Prostate gland (tissue), 2 donors: ENCODE data around the gene BACH1. TPM values are rescaled to one million over a fixed set of nuclear protein-coding genes. Genes with fewer than 3 reads are reported as not detected.
A peak's percentile ranks its signal among the peaks of the same experiment; 100 is the strongest.

Experiments used
- DNase-seq: peaks from one replicate; pipeline ENCODE4 v3.0.0-alpha.2; 2019; ENCODE audit warnings: low spot score
- H3K27ac ChIP-seq, 2 donors: fragments of 200-600 bp; sonication (generic); 2 replicates each; pipeline ENCODE4 v1.5.1; 2017 to 2019
- H3K27me3 ChIP-seq: fragments of 200-600 bp; sonication (generic); replicated peaks from 2 replicates; pipeline ENCODE4 v1.5.1; 2019; ENCODE audit not compliant: insufficient read depth
- H3K36me3 ChIP-seq, 2 donors: fragments of 200-600 bp; sonication (generic); 1 replicate in 1 of 2; 2 replicates in 1 of 2; pipeline versions ENCODE4 v1.5.1 to v1.8.1; 2017 to 2019
- H3K4me1 ChIP-seq: fragments of 200-600 bp; sonication (generic); replicated peaks from 2 replicates; pipeline ENCODE4 v1.5.1; 2019
- H3K4me3 ChIP-seq, 2 donors: fragments of 200-600 bp; sonication (generic); 2 replicates each; pipeline ENCODE4 v1.5.1; 2017 to 2019
- H3K9me3 ChIP-seq: fragments of 200-600 bp; sonication (generic); 2 replicates; pipeline ENCODE4 v1.5.1; 2017
- POLR2A ChIP-seq: fragments of 450-650 bp; IDR thresholded peaks from one replicate; pipeline ENCODE4 v1.6.1; 2016; ENCODE audit warnings: antibody characterized with exemption, mild to moderate bottlenecking
- POLR2AphosphoS5 ChIP-seq: sonication (generic); formaldehyde crosslinking; IDR thresholded peaks from one replicate; pipeline ENCODE4 v1.6.1; 2017; ENCODE audit warnings: antibody characterized with exemption
- WGBS: methylation state at CpG from one replicate; pipeline ENCODE4 v1.1.5; 2018; 5-methylcytosine and 5-hydroxymethylcytosine counted together
- intact Hi-C: fragments of 100-400 bp; cut with DNase I; formaldehyde crosslinking; loops from one replicate; pipeline ENCODE4 v1.14.2; 2022
- total RNA-seq, 2 donors: library from RNA; depleted of rRNA; stranded (reverse); fragments of >200 nt; gene quantifications; one replicate each; pipeline ENCODE4 v1.1.0, GENCODE V29; 2016
- TF ChIP-seq, protein P1 (sequence below), 4 experiments: fragments of 200-600 bp in 2 of 4; fragments of 450-650 bp in 2 of 4; sonication (generic) in 2 of 4; IDR thresholded peaks; 1 replicate in 3 of 4; 2 replicates in 1 of 4; pipeline ENCODE4 v1.5.1; 2016 to 2019; ENCODE audit warnings: antibody characterized with exemption in 4 of 4, mild to moderate bottlenecking in 2 of 4, moderate library complexity in 2 of 4

BACH1 gene
- total RNA-seq, 2 donors from 2014 or later = 42.4 to 46.2 TPM

DNA sequence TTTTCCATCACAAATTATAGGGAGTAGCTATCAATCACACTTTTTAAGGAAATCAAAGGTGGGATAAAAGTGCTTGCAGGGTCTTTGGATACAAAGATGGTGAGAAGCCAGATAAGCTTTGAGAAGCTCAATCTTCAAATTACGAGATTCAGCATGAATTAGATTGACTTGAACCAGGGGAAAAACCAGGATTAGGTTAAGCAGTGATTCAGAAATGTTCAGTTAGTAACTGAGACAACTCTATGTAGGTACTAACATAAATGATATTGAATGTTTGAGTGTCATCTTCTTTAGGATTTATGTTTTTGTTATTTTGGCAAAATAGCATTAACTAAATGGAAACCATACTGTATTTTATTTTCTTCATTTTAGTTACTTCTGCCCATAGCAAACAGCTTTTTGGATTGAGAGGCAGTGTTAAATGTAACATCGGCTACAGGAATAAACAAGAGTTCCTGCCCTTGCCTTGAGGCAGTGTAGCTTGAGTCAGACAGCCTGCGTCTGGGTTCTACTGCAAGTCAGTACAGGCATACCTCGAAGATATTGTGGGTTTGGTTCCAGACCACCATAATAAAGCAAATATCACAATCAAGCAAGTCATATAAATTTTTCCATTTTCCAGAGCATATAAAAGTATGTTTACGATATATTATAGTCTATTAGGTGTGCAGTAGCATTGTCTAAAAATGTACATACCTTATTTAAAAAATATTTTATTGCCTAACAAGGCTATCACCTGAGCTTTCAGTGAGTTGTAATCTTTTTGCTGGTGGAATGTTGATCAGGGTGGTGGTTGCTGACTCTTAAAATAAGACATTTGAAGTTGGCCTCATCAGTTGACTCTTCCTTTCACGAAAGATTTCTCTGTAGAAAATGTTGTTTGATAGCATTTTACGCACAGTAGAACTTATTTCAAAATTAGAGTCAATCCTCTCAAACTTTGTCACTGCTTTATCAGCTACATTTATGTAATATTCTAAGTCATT is 36.9 kb upstream of the BACH1 start:
- Histone ChIP-seq H3K27me3 (no peaks in the 10 kb centered on the region), H3K27ac (no peak overlapping the region), H3K4me3 (no peak overlapping the region), H3K4me1 (no peaks in the 10 kb centered on the region), H3K9me3 (no peaks in the 10 kb centered on the region), H3K36me3 (no peaks in the 10 kb centered on the region)
- WGBS = 62% methylated on average over 7 of the region's 7 CpGs
- DNase-seq = peak; percentile 41
- TF ChIP-seq POLR2AphosphoS5 (peak; percentile 18), POLR2A (no peak)
- intact Hi-C loops = no loop called here

DNA sequence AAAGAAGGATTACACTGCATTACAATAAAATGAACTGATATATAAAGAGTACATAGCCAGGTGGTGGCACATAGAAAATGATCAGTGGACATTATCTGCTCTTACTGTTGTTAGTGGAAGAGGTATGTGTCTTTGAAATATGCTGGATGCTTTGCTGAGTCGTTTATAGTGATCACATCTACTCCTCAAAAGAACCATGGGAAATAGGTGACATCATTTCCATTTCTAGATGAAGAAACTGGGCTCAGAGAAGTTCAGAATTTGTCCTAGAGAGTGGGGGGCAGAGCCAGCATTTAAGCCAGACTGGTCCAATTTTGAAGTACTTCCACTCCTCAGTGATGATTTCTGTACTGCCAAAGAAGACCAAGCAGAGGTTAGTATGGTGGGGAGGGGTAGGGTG is 34.0 kb upstream of the BACH1 start:
- Histone ChIP-seq H3K36me3 (no peaks in the 10 kb centered on the region), H3K27me3 (no peaks in the 10 kb centered on the region), H3K4me3 (no peak overlapping the region), H3K9me3 (no peaks in the 10 kb centered on the region), H3K4me1 (no peaks in the 10 kb centered on the region), H3K27ac (no peak overlapping the region)
- TF ChIP-seq POLR2A = no peak
- TF ChIP-seq POLR2AphosphoS5 = no peak
- TF ChIP-seq, protein P1, sequence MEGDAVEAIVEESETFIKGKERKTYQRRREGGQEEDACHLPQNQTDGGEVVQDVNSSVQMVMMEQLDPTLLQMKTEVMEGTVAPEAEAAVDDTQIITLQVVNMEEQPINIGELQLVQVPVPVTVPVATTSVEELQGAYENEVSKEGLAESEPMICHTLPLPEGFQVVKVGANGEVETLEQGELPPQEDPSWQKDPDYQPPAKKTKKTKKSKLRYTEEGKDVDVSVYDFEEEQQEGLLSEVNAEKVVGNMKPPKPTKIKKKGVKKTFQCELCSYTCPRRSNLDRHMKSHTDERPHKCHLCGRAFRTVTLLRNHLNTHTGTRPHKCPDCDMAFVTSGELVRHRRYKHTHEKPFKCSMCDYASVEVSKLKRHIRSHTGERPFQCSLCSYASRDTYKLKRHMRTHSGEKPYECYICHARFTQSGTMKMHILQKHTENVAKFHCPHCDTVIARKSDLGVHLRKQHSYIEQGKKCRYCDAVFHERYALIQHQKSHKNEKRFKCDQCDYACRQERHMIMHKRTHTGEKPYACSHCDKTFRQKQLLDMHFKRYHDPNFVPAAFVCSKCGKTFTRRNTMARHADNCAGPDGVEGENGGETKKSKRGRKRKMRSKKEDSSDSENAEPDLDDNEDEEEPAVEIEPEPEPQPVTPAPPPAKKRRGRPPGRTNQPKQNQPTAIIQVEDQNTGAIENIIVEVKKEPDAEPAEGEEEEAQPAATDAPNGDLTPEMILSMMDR (IDR thresholded peaks at IDR 0.05) = no peak
- intact Hi-C loops = no loop called here
- DNase-seq = no peak
- WGBS = 52% methylated on average over 1 of the region's 1 CpG

DNA sequence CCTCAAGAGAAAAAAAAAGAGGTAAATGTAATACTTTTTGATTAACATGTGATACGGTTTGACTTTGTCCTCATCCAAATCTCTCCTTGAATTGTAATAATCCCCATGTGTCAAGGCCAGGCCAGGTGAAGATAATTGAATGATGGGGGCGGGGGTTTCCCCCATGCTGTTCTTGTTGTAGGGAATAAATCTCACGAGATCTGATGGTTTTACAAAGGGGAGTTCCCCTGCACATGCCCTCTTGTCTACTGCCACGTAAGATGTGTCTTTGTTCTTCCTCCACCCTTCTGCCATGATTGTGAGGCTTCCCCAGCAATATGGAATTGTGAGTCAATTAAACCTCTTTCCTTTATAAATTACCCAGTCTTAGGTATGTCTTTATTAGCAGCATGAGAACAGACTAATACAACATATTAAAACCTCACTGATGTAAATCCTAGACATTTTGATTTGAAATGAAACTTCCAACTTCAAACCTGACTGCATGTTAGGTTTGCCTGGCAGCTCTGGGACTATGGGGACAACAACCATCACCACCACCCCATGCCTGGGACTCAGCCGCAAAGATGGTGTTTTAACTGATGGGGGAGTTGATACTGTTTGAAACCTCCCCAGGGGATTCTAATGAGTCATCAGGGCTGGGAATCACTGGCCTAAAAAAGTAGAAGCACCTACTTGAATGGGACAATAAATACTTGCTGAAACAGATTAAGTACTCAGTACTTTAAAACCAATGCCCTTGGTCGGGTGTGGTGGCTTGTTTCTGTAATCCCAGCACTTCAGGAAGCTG is 32.8 kb upstream of the BACH1 start:
- H3K4me3 ChIP-seq = no peak overlapping the region
- 78% methylated on average over 6 of the region's 6 CpGs for WGBS
- no peak for TF ChIP-seq POLR2A
- TF ChIP-seq POLR2AphosphoS5 = no peak
- TF ChIP-seq, protein P1 (IDR thresholded peaks at IDR 0.05) = no peak
- intact Hi-C loops = no loop called here
- H3K4me1 ChIP-seq = no peaks in the 10 kb centered on the region
- no peaks in the 10 kb centered on the region for H3K36me3 ChIP-seq
- no peak overlapping the region for H3K27ac ChIP-seq
- H3K27me3 ChIP-seq = no peaks in the 10 kb centered on the region
- no peaks in the 10 kb centered on the region for H3K9me3 ChIP-seq
- DNase-seq = no peak

DNA sequence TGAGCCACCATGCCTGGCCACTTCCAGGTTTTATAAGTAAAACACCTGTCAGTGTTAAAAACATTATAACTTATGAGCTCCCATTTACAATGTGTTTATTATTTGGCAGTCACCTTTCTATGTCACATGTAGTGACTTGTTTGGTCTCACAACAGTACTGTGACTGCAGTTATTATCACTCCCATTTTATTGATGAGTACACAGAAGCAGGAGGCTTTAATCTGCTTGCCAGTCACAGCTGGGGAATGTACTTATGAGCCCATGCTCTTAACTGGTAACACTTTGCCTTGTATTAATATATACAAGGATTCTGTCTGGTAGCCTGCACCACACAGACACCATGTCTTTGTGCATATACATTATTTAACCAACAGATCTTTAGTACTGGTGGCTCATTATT is 31.1 kb upstream of the BACH1 start:
- TF ChIP-seq POLR2AphosphoS5 (no peak), POLR2A (no peak)
- TF ChIP-seq, protein P1 (IDR thresholded peaks at IDR 0.05) = no peak
- intact Hi-C loops = no loop called here
- H3K36me3 ChIP-seq = no peaks in the 10 kb centered on the region

DNA sequence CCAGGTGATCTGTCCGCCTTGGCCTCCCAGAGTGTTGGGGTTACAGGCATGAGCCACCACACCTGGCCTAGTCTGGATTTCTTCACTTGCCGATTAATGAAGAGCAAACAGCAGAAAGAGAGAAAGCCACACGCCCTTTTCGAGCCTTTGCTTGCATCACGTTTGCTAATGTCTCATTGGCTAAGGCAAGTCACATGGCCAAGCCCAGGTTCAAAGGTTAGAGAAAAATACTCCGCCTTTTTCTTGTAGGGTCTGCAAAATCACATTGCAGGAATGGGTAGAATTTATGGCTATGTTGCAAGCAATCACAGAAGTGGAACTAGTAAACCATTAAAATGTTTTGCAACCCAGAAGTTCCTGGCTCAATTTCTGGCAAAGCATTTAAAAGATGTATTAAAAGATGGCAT is 26.8 kb upstream of the BACH1 start:
- no peak overlapping the region for H3K27ac ChIP-seq
- H3K27me3 ChIP-seq = no peaks in the 10 kb centered on the region
- TF ChIP-seq POLR2A = no peak
- TF ChIP-seq POLR2AphosphoS5 = peak; percentile 51
- H3K4me1 ChIP-seq = peaks cover 5% of the 10 kb centered on the region
- H3K36me3 ChIP-seq = no peaks in the 10 kb centered on the region
- intact Hi-C loops = no loop called here
- no peak overlapping the region for H3K4me3 ChIP-seq
- WGBS = 92% methylated on average over 6 of the region's 6 CpGs
- no peak for DNase-seq
- H3K9me3 ChIP-seq = no peaks in the 10 kb centered on the region

More for the DNA sequence above, 31.1 kb upstream of the BACH1 start:
- Histone ChIP-seq H3K9me3 (no peaks in the 10 kb centered on the region), H3K27ac (no peak overlapping the region), H3K27me3 (no peaks in the 10 kb centered on the region), H3K4me1 (peaks cover 5% of the 10 kb centered on the region), H3K4me3 (no peak overlapping the region)
- no peak for DNase-seq
